GM04503 (cell line): Measurements from ENCODE around the gene ANKRD11.
A peak's percentile ranks its signal among the peaks of the same experiment; 100 is the strongest.
"Not testable (repeated sequence)": the region's sequence is repeated elsewhere in the genome, so short reads cannot be mapped to it uniquely, and the experiment has no call there.

Source experiments
- DNase-seq: peaks from one replicate; pipeline ENCODE4 v3.0.0-alpha.2; 2012; ENCODE audit warnings: low read depth

ANKRD11 gene

DNA sequence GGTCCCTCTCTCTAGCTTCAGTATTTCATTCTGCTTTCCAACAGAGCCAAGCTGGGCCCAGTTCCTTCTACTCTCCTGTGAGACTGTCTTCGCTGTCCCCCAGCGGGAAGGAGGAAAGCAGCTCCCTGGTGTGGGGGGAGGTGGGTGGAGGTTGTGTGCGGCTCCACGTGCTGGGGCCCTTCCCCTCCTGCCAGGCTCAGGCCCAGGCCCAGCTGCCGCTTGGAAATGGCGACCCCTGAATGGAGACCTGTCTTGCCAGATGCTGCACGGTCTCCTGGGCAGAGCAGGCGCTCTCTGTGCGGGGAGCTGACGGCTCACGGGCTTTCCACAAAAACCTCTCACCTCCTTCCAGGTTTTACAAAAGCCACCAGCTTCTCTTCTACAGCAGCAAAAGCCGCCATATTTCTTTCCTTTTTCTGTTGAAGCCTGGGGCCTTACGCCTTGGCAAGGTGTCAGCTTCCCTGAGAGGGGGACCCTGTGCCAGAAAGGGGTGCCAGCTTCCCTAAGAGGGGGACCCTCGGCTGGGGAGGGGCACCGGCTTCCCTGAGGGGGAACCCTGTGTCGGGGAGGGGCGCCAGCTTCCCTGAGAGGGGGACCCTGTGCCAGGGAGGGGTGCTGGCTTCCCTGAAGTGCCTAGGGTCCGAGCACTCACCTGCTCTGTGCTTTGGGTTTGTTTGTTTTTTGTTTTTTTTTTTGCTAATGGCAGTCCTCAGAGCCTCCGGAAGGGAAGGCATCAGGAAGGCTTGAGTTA lies 225.4 kb downstream of the ANKRD11 start:
- DNase-seq, result no peak

- no peak for DNase-seq
Measured at GRCh38 chr16:89261691-89262563, 228.4 kb downstream of the ANKRD11 start.

- not testable (repeated sequence) for DNase-seq
Measured at GRCh38 chr16:89259901-89260300, 230.5 kb downstream of the ANKRD11 start.

- no peak for DNase-seq
Measured at GRCh38 chr16:89257757-89258465, 232.4 kb downstream of the ANKRD11 start.

DNA sequence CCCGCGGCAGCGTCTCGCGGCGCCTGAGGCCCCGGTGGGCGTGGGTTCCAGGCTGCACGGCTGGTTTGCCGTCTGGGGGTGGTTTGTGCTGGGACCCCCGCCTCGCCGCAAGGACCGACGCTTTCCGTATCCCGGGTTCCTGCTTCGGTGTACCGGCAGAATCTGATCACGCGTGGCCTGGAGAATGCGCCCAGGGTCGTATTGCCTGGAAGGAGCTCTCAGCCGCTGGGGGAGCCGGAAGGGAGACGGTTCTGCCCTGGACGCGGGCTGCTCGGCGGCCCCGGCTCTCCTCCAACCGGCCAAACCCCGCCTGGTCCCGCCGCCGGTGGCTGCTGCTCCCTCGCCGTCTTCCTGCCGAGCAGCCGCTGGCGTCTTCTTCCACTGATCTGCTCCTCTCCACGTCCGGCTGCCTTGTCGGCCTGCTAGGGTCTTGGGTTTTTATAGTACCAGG lies 233.1 kb downstream of the ANKRD11 start:
- no peak for DNase-seq

DNA sequence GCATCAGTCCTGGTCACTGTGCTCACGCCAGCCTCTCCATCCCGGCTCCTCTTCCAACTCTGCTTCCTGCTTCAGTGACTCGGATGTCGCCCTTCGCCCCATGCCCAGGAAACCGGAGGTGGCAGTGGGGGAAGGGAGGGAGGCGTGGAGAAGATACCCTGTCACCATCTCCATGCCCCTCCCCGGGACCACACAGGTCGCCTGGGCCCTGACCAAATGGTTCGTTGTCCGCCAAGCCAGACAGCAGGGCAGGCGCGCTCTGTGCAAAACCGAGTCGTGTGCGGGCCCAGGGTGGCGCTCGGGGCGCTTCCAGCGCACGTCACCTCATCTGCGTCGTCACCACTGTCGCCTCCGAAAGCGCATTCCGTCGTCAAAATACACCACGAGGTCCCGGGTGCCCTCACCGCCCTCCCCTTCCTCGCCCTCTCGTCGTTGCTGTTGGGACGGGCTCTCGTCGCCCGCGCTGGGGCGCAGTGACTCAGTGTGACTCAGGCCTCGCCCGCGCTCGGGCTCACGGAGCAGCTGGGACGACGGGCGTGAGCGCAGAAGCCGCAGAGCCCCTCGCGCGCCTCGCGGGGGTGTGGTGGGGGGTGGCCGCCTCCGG lies 233.6 kb downstream of the ANKRD11 start:
- no peak for DNase-seq

GRCh38 chr16:89253548-89254287 lies 236.6 kb downstream of the ANKRD11 start:
- DNase-seq, result no peak

DNA sequence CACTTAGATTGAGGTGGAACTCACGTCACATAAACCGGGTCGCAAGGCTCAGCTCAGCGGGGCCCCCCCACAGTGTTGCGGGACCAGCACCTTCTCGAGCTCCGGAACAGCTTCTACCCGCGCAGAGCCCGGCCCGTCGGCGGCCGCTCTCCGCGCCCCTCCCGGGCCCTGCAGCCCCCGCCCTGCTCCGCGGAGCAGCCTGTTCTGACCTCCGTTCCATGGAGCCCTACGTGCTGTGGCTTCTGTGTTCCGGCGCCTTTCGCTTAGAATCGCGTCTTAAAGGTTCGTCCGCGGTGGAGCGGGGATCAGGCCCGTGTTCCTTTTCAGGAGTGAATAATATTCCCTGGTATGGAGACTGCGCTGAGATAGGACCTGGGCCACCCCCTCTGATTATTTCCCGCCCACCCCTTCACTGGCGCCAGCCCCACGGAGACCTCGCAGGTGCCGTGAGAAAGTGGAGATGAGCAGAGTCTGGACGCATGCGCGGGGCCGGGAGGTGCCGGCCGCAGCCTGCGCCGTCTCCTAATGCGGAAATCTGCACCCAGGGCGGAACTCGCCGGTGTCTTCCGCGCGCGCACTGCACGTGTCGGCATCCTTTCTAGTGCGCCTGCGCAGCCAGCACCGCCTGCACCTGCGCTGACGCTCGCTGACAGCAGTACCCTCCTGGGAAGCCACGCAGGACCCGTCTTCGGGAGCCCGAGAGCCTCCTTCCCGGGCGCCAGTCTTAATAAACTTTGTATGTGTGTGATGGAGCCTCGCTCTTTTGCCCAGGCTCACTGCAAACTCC lies 242.0 kb downstream of the ANKRD11 start:
- DNase-seq, result no peak

DNA sequence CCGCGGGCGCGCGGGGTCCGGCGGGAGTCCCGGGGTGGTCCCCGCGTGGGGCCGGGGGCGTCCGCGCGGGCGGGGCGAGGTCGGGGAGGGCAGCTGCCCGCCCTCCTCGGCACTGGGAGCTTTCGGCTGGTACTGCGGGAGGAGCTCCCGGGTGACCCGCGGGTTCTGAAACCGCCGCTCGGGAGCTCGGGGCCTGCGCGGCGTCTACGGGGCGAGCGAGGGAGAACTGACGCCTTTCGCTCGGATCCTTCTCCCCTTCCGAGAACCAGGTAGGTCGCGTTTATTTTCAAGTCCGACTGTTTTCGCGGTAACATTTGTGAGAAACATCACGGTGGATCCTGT lies 242.7 kb downstream of the ANKRD11 start:
- not testable (repeated sequence) for DNase-seq

- DNase-seq, result no peak
Measured at GRCh38 chr16:89246903-89247733, 243.2 kb downstream of the ANKRD11 start.

- DNase-seq, result no peak
Measured at GRCh38 chr16:89246383-89246902, 243.9 kb downstream of the ANKRD11 start.

- no peak for DNase-seq
Measured at GRCh38 chr16:89244754-89245153, 245.6 kb downstream of the ANKRD11 start.

DNA sequence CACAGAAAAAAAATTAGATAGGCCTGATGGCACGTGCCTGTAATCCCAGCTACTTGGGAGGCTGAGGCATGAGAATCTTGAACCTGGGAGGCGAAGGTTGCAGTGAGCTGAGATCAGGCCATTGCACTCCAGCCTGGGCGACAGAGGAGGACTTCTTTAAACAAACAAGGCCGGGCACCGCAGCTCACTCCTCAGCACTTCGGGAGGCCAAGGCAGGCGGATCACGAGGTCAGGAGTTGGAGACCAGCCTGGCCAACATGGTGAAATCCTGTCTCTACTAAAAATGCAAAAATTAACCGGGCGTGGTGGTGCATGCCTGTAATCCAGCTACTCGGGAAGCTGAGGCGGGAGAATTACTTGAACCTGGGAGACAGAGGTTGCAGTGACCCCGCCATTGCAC lies 246.1 kb downstream of the ANKRD11 start:
- DNase-seq, result not testable (repeated sequence)

DNA sequence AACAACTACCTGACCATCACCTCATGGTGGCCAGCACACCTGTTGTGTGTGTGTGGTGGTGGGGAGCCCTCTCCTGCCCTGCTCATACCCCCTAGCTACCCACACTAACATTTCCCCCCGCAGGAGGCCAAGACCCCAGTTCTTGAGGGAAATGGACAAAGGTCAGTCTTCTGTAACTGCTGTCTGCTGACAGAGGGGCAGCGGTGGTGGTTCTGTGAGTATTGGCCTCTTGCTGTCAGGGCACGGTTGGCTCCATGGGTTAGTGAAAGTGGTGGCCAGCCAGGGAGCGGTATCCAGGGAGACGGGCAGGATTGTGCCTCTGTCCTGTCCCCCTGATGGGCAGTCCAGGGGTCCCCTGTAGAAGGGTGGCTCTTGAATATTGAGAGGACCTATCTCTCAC lies 246.7 kb downstream of the ANKRD11 start:
- no peak for DNase-seq

DNA sequence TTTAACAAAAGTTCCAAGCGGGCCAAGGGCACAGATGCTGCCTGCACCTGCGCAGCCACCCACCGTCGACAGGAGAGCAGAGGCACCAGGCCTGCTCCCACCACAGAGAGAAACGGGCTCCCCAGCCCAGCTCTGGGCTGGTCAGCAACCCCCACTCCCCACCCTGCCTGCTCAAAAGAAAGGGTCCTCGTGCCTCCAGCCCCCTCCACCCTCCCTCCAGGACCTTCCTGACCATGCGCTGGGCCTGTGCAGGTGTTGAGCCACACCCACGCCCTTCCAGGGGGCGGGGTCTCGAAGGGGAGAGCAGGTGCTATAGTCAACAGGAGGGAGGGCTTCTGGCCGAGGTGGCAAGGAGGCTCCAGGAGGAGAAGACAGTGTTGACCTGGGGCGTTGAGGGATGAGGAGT lies 247.6 kb downstream of the ANKRD11 start:
- no peak for DNase-seq

DNA sequence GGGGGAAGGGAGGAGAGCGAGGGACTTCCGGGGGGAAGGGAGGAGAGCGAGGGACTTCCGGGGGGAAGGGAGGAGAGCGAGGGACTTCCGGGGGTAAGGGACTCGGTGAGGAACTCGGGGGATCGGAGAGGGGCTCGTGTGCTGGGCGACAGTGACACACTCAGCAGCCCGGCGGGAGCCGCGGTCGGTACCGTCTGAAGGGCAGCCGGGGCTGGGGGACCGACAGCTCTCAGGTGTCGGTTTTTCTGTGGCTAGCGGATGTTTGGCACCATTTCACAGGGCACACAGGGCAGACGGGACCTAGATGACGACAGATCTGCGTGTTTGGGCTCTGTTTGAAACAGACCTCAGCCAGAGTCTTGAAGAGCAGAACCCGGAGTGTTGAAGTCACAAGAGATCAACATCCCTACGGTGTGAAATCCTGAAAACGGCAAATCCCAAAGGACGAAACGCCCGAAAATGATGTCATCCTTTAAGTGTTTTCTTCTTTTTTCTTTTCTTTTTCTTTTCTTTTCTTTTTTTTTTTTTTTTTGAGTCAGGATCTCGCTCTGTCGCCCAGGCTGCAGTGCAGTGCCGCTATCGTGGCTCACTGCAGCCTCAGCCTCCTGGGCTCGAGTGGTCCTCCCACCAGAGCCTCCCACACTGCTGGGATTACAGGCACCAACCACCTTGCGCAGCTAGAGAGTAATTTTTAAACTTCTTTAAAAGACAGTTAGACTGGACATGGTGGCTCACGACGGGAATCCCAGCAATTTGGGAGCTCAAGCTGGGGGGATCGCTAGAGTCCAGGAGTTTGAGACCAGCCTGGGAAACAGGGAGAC lies 249.0 kb downstream of the ANKRD11 start:
- DNase-seq, result peak; percentile 51

DNA sequence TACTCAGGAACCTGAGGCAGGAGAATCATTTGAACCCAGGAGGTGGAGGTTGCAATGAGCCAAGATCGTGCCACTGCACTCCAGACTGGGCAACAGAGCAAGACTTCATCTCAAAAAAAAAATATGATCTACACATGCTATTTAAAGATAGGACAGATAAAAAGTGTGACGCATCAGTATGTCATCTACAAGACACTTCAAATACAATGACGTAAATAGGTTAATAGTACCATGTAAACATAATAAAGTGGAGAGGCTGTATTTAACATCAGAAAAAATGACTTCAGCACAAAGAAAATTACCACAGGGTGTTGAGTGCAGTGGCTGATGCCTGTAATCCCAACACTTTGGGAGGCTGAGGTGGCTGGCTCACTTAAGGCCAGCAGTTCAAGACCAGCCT lies 252.6 kb downstream of the ANKRD11 start:
- no peak for DNase-seq

DNA sequence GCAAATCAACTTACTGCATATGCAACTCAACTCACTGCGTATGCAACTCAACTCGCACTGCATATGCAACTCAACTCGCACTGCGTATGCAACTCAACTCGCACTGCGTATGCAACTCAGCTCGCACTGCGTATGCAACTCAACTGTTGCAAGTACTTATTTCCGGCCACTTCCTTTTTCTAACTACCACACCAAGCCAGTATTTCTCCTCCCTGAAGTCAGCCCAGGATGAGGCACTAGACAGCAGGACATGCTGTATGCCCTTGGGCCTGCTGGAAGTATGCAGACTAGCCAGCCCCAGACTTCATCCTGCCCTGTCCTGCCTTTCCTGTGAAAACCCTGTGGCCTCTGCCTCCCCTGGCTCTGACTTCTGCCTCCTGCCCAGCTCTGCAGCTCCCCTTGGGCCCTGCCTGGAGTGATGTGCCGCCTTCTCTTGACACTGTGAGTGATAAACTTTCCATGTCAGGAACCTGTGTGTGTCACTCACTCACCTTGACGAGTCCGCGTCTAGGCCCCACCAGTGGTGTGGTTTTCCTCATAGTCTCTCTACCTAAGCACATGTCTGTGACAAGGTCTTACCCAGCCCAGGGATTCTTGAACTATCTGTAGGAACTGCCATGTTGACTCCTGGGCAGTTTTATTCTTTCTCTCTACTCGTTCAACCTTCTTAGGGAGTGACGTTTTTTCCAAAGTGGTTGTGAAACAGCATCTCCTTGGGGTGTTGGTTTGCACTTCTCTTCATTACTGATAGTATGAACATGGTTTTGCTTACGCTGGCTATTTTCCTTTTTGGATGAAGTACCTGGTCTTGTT lies 256.5 kb downstream of the ANKRD11 start:
- no peak for DNase-seq
